HS-5 (cell line): ENCODE results near the gene PEF1.

Source experiments
- DNase-seq: peaks from one replicate; pipeline ENCODE4 v3.0.0-alpha.2; 2012; ENCODE audit warnings: low read depth

Gene PEF1, protein sequence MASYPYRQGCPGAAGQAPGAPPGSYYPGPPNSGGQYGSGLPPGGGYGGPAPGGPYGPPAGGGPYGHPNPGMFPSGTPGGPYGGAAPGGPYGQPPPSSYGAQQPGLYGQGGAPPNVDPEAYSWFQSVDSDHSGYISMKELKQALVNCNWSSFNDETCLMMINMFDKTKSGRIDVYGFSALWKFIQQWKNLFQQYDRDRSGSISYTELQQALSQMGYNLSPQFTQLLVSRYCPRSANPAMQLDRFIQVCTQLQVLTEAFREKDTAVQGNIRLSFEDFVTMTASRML

DNA sequence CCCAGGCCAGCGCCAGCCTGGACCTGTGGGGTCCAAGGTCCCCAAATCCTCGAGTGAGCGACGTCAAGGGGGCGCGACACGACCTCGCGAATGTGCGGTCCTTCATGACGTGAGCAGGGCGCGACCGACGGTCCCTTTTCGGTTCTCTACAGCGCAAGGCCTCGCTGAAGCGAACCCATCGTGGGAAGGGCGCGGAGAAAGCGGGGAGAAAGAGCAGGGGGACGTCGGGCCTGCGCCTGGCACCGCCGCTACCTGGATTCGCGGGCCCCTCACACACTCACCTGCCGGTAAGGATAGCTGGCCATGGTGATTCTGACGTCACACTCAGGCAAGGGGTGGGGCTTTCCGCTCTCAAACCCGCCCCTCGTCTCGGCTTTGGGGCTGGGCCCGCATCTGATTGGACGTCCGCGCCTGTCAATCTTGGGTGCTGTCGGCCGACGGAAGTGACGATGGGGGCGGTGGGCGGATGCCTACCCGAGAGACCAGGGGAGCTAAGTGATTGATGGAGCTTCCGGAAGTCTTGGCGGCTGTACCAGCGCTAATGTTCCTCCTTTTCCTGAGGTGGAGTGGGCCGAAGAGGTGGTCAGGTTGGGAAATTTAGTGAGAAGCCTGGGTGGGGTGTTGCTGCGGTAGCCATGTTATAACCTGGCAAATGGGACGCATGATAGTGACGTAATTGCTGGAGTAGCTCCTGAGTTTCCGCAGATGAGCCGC, at the start of gene PEF1:
Gene PEF1, minus strand, starts transcription at position 317 of the 714 bp plus-strand sequence. Its CDS starts 12 bp downstream, at position 305.
- peak; percentile 97 for DNase-seq

DNA sequence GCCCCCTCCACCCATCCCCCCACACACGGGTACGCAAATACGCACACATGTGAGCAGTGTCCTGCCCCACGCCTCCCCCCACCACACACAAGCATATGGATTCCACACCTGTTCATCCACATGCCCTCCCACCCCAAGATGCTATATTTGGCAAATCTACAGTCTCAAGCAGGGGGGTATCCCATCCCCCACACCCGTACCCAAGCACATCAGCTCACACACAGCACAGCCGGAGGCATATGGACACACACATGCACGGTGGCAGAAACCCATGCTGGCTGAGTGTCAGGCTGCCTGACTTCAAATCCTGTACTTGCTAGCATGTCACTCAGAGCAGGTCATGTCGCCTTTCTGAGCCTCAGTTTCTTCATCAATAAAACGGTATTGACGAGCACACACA, 48.6 kb upstream of the PEF1 start:
- DNase-seq, result no peak

DNA sequence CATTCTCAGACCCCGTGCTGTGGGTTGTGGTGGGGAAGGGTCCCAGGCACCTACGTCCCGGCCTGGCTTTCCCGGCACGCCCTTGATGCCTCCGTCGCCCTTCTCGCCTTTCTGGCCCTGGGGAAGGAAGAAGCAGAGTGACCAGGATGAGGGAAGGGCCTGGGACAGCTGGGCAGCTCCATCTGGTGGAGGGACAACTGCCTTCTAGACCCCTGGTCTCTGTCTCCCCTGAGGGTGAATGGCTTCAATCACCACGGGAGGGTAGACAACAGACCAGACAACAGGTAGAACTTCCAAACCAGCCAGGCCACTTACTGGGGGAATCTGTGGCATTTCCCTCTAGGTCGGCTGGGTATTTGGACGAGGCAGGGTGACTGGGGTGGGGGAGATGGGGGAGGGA, 47.3 kb upstream of the PEF1 start:
- no peak for DNase-seq

DNA sequence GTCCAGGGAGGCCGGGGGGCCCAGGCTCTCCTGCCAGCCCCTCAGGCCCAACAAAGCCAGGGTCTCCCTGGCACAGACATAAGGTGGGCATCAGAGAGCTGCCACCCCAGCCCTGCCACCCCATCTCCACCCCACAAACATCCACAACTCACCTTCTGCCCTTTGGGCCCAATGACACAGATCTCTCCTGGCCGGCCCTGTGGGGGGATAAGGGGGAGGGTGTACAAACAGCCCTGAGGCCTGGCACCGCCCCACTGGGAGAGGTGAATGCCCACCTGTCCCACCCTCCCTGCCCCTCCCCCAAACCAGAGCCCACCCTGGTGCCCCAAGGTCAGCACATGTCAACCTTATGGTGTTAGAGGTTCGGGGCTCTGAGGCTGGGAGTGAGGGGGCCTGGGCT, 46.8 kb upstream of the PEF1 start:
- no peak for DNase-seq

DNA sequence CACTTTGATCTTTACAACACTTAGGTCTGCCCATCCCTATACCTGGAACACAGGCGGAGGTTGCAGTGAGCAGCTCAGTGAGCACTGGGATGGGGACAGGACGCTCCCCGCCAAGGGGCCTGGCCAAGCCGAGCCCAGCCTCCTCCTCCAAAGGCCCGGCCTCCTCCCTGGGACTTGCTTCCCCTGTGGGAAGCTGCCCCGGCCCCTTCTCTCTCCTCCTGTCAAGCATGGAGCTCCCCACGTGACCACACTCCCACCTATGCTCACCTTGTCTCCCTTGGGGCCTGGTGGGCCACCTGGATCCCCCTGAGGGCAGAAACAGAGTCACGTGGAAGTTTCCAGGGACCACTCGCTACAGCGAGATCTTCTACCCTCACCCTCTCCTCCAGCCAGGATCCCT, 46.2 kb upstream of the PEF1 start:
- no peak for DNase-seq

DNA sequence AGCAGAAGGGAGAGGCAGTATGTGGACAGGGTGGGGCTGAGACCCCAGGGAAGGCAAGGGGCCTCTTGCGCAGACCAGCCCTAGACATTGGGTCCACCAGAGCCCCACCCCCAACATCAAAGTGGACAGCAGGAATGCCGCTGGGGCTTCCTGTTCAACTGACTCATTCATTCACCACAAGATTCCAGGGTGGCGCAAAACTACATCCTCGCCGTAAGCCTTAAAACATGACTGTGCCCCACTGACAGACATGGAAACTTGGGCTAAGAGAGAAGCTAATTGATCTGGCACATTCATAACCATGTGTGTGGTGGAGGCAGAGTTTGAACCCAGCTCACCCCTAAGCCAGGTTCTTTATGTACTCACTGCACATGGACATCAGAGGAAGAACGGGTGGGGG, 45.2 kb upstream of the PEF1 start:
- DNase-seq, result peak; percentile 94

DNA sequence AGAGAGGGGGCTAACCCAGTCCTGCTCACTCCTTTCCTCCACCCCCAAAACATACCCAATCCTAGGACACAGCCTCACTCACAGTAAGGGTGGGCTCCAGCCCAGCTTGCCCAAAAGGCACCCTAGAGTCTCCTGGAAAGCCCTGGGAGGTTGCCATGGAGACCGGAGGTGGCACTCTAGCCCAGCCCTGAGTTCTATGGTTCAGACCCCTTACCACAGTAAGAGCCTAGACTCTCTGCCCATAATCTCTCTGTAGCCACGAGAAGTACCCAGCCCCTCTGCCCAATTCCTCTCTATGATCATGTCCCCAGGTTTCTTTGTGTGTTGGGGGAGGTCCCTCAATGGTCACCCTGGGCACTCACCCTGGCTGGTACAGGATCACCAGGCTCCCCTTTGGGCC, 44.7 kb upstream of the PEF1 start:
- DNase-seq, result no peak

DNA sequence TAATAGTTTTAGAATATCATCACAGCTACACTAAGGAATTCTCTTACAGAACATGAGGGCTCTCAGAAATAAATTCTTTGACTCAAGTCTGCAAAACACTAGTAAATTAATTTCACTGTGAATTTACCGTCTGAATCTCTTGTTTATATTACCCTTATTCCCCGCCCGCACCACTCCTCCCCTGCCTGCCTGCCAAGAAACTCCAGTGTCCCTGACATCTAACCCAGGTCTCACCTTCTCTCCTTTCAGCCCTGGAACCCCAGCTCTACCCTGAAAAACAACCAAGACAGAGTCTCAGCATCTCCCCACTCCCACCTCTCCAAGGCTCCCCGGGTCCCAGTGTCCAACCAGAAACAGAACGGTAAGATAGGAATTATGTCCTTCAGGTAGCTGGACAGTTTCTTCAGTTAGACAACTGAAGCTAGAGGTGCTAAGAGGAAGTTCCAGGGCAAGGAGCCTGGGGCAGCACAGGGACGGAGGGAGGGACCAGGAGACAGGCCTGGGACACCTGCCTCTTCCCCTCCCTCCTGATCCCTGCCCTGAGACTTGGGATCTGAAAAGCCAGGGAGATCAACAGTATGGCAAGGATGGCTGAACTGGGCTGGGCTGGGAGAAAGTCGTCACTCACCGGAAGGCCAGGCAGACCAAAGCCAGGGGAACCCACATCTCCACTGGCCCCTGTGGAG, 43.7 kb upstream of the PEF1 start:
- DNase-seq, result no peak

DNA sequence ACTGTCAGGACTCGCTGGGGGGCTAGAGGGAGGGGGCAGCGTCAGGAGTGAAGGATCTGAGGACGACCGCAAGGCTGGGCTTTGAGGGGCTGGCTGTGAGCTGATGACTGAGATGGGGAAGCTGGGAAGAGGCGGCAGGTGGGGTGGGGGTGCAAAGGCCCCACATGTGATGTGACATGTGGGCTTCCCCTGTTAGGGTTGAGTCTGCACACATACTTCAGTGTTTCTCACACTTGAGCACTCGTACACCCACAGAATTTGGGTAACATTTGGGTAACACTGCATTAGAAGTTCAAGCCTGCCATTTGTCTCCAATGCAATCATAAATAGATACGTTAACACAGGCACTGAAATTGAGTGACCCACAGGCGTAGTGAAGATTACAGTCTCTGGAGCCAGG, 42.9 kb upstream of the PEF1 start:
- no peak for DNase-seq

DNA sequence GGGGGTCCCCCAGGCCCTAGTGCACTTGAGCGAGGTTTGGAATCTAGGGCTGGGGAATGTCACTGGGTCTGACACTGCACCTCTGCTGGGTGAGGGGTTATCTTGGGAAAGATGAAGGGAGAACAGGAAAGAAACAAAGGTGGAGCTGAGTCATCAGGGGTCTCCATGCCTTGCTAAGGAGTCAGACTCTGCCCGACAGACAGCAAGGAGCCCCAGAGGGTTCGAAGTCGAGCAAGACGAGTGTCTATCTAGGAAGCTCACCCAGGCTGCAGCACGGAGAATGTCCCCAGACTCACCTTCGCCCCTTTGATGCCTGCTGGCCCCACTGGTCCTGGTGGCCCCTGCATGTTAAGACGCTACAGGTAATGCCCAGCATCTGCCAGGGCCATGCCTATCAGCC, 41.1 kb upstream of the PEF1 start:
- no peak for DNase-seq

DNA sequence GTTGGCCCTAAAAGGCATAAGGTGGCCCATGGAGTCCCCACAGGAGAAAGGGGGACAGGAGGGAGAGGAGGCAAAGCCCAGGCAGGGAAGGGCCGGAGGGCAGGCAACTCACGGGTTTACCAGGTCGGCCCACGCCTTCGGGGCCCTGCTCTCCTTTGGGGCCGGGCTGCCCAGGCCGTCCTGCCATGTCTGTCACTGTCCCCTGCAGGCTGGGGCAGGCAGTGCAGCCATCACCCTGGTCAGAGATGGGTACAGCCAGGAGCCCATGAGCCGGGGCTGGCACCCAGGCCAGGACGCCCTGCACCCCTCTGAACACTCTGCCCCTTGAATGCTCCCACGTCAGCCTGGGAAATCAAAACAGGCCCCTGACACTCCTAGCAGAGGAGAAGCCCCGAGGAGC, 39.3 kb upstream of the PEF1 start:
- DNase-seq, result no peak

DNA sequence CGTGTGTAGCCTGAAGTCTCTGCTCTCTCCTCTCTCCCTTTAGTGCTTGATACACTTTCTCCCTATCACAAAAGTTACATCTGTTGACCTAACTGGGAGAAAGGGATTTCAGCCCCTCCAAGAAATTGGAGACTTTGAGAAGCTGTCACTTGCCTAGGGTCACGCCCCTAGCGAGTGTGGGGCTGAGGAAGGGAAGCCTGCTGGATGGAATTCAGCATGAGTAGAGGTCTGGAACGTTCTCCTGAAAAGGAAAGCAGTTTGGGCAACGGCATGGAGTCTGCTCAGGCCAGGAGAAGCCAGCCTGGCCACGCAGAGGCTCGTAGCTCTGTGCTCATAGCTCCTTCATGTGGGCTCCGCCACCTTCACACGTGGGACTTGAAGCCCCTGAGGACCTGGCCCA, 36.7 kb upstream of the PEF1 start:
- no peak for DNase-seq

DNA sequence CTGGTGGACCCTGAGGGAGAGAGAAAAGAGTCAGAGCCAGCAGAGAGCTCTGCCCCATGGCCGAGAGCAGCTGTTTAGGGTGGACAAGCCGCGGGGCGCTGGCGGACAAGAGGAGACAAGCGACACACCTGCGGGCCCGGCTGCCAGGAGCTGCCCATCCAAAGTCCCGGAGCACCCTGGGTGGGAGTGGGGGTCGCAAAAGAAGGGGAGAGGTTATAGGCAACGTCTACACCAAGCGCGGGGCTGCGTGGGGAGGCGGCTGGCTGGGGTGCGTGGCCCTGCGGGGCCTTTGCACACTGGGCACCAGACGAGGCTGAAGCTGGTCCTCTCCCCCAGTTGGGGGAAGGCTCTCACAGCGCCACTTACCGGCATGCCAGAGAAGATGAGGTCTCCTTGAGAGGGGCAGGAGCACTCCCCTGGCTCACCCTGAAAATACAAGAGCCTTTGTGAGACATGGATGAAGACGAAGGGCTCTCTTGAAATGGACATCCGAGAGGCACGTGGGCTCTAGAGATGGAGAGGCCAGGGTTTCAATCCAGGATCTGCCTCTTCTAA, 35.1 kb upstream of the PEF1 start:
- no peak for DNase-seq

DNA sequence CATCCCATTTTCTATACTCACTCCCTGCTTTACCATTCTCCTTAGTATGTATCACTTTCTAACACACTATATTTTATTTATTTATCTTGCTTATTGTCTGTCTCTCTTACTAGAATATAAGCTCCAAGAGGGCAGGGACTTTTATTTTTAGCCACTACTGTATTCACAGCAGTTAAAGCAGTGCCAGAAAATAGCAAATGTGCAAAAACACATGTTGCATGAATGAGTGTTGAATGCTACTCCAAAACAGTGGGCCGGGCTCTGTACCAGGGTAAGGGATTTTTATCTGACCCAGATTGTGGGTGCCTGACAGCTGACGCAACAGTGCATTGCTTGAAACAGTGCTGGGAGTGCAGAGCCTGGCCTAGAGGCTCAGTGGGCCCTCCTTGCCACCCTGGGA, 34.4 kb upstream of the PEF1 start:
- no peak for DNase-seq

DNA sequence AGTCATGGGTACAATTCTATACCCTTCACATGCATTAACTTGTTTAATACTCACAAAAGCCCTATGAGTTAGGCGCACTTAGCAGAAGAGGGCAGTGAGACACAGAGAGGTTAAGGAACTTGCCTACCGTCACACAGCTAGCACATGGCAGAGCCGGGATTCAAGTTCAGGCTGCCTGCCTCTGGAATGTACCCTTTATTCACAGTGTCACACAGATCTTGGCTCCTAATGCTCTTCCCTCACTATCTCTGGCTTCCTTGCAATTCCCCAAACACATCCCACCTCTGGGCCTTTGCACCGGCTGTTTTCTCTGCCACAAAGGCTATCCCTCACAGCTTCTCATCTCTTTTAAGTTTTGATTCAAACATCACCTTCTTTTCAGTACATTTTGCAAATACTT, 34.0 kb upstream of the PEF1 start:
- DNase-seq, result no peak

DNA sequence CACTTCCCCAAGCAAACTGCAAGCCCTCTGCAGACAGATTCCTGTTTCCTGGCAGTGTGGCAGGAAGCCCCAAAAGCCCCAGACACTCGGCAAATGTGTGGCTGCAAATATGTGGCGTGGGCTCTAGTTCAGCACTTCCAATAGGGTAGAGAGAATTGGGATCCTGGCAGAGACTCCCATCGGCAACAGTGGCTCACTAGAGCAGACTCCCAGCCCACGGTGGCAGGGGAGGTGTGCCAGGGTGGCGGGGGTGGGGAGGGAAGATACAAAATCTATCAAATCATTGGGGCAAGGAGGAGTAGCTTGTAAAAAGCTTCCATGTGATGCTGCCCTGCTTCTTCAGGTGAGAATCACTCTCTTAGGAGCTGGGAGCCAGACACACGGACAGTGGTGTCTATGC, 33.3 kb upstream of the PEF1 start:
- no peak for DNase-seq

DNA sequence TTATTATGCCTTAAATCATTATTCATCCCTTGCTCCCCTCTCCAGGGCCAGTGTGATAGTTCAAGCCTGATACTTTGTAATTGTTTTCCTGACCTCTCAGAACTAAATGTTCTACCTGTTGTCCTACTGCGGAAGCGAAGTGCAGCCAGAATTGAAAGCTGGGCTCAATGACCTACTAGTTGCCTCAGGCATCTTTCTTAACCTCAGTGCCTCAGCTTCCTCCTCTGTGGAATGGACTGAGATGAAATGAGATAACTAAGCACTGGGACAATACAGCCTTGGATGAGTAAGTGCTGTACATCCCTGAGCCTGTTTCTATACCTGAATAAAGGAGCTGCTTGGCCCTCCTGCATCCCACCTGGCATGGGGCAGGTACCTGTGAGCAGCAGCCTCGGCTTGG, 32.7 kb upstream of the PEF1 start:
- no peak for DNase-seq

DNA sequence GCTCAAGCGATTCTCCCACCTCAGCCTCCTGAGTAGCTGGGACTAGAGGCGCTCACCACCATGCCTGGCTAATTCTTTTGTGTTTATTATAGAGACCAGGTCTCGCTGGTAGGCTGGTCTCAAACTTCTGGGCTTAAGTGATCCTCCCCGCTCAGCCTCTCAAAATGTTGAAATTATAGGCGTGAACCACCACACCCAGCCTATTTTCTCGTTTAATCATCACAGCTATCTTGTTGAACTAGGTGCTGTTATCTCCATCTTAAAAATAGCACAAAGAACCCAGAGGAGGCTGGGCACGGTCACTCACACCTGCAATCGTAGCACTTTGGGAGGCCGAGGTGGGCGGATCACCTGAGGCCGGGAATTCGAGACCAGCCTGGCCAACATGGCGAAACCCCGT, 31.1 kb upstream of the PEF1 start:
- no peak for DNase-seq

DNA sequence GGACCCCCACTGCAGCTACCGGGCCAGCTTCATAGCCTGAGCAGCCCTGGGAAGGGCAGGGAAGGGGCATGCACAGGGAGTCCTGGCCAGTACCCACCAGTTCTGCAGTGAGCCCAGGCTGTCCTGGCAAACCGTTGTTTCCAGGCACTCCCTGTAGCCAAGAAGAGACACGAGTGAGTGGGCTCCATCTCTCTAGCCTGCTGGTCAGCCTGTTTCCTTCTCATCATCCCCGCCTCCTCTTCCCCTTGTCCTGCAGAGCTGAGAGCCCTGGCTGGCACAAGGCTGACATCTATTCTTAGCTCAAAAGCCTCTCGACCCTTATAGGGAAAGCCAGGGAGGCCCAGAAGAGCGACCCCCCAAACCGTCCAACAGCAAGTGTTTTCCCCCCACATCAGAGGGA, 30.5 kb upstream of the PEF1 start:
- DNase-seq, result no peak

DNA sequence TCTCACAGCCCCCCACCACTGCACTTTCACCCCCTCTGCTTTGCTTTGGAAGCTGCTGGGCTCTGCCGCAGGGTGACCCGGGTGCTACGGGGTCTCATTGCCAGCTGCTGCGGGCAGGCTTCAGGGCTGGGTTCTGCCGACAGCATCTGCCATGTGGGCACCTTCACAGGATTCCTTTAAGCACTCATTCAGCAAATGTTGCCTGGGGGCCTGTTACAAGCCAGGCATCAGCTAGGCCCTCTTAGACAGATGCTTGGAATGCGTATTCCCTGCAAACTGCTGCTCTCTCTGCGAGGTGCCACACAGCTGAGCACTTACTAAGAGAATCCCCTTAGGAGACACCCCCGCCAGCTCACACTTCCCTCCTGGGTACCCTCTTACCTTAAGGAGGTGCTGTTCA, 29.9 kb upstream of the PEF1 start:
- DNase-seq, result no peak

DNA sequence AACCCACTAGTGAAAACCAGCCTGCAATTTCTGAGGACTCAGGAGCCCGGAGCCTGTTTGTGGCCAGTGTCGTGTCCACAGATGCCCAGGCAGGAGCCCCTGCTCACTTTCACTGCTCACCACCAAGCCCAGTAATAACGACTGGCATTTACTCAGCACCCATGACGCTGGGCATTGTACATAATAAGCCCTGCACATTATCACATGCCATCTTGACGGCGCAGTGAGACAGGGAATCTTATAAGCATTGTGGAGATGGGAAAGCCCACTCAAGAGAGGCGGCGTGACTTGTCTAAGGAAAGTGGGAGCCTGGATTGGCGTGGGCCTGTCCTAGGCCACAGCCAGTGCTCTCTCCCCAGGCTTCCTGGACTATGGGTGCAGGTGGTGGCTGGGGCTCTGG, 28.8 kb upstream of the PEF1 start:
- DNase-seq, result no peak

DNA sequence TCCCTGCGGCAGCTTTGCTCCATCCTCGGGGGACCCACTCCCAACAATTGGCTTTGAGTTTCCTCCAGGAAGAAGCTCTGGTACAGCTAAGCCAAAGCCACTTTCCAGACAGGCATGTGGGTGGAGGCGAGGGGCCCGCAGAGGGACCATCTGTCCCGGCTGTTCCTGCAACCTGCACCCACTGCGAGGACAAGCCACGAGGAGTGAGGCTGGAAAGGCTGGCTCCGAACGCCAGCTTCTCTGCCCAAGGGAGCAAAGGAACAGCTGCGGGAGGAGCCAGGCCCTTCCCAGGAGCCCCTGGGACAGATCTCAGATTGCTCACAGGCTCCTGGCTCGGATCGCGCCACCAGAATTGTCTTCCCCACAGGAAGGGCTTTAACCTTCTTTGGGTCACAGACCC, 28.3 kb upstream of the PEF1 start:
- no peak for DNase-seq

DNA sequence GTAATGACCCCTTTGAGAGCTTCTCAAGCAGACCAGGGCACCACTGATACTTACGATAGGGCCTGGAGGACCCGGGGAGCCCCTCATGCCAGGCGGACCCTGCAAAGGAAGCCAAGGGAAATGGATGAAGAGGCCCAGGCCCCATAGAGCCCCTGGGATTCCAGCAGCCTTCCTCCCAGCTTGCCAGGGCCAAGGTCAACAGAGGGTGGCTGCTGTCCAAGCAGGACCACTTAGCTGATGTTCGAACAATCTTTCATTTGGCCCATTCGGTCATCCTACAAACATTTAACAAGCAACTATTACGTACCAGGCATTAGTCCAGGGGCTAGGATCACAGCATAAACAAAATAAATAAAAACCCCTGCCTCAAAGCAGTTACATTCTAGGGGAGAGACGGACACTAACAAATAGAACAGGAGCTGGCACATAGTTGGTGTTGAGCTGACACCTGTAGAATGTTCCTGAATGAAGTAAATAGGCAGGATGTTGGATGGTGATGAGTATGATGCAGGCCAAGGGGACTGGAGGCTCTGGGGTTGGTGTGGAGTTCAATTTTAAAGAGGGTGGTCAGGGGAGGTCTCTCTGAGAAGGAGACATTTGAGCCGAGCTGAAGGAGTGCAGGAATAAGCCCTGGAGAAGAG, 27.0 kb upstream of the PEF1 start:
- no peak for DNase-seq
